ENCODE data around the gene NMNAT3.

NMNAT3 gene

DNA sequence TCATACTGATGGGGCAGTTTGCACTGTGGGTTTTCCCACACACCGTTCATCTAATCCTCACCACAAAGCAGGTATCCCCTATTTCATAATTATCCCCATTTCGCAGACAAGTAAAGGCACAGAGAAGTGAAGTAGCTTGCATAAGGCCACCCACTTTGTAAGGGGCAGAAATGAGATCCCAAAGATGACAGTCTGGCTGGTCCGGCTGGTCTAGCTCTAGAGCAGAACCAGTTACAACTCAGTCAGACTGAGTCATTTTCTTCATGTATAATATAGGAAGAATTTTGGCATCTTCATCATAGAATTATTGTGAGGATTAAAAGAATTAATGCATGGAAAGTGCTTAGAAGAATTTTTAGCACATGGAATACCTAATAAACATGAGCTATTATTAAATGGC is 148.8 kb downstream of the NMNAT3 start:
- Histone ChIP-seq H3K4me2 (ENCODE audit: low read length) (no peak overlapping the region), H3K9me3 (ENCODE audit: insufficient read depth, low read length) (no peaks in the 10 kb centered on the region), H3K9ac (ENCODE audit: low read length) (no peak overlapping the region), H3K27ac (ENCODE audit: low read length) (no peak overlapping the region), H3K4me3 (ENCODE audit: low read length) (no peak overlapping the region), H3K36me3 (replicated peaks; ENCODE audit: low read depth, low read length) (no peaks in the 10 kb centered on the region), H3K27me3 (ENCODE audit: low read depth, low read length) (no peaks in the 10 kb centered on the region), H3K4me1 (ENCODE audit: low read length) (no peaks in the 10 kb centered on the region), H3K79me2 (ENCODE audit: low read length) (no peaks in the 10 kb centered on the region), H2AFZ (ENCODE audit: low read depth, low read length) (no peak overlapping the region), H4K20me1 (ENCODE audit: insufficient read depth, low read length) (no peaks in the 10 kb centered on the region)
- TF ChIP-seq EZH2phosphoT487 (IDR thresholded peaks at IDR 0.05; ENCODE audit: low read depth), result no peak
- TF ChIP-seq, protein P1, sequence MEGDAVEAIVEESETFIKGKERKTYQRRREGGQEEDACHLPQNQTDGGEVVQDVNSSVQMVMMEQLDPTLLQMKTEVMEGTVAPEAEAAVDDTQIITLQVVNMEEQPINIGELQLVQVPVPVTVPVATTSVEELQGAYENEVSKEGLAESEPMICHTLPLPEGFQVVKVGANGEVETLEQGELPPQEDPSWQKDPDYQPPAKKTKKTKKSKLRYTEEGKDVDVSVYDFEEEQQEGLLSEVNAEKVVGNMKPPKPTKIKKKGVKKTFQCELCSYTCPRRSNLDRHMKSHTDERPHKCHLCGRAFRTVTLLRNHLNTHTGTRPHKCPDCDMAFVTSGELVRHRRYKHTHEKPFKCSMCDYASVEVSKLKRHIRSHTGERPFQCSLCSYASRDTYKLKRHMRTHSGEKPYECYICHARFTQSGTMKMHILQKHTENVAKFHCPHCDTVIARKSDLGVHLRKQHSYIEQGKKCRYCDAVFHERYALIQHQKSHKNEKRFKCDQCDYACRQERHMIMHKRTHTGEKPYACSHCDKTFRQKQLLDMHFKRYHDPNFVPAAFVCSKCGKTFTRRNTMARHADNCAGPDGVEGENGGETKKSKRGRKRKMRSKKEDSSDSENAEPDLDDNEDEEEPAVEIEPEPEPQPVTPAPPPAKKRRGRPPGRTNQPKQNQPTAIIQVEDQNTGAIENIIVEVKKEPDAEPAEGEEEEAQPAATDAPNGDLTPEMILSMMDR (IDR thresholded peaks at IDR 0.05; ENCODE audit: low read depth, low read length), result no peak

DNA sequence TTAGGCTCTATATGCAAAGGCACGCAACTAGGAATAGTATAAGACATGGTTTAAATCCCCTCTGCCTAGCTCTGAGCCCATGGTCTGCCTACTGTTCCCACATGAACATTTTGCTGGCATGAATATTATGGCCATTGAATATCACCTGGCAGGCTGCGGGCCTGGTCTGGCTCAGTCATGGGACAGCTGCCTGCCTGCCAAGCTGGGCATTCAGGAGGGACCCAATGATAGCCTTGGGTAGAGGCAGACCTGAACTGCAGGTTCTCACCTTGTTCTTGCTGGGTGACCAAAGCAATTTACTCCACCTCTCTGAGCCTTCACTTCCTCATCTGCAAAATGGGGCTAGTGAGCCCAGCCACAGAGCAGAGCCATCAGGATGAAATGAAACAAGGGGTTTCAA is 149.5 kb downstream of the NMNAT3 start:
- Histone ChIP-seq H3K27ac (ENCODE audit: low read length) (no peak overlapping the region), H2AFZ (ENCODE audit: low read depth, low read length) (no peak overlapping the region)

DNA sequence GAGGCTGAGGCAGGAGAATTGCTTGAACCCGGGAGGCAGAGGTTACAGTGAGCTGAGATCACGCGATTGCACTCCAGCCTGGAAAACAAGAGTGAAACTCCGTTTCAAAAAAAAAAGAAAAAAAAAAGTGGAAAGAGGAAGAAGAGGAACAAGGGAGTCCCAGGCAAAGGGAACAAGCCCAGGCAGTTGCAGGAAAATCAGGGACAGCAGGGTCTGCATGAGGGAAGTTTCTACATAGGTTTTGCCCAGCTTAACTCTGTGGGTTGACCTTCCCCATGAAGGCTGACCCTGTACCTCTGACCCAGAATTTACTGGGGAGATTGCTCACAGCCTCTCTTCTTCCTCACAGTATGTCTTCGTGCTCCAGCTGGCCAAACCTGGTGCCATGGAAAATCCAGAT is 150.5 kb downstream of the NMNAT3 start:
- no peaks in the 10 kb centered on the region for H3K79me2 ChIP-seq (ENCODE audit: low read length)
- H3K27ac ChIP-seq (ENCODE audit: low read length), result no peak overlapping the region
- H3K27me3 ChIP-seq (ENCODE audit: low read depth, low read length), result no peaks in the 10 kb centered on the region
- H3K4me2 ChIP-seq (ENCODE audit: low read length), result no peak overlapping the region
- no peaks in the 10 kb centered on the region for H3K36me3 ChIP-seq (replicated peaks; ENCODE audit: low read depth, low read length)
- no peak for TF ChIP-seq EZH2phosphoT487 (IDR thresholded peaks at IDR 0.05; ENCODE audit: low read depth)
- TF ChIP-seq, protein P1 (IDR thresholded peaks at IDR 0.05; ENCODE audit: low read depth, low read length), result no peak
- no peaks in the 10 kb centered on the region for H3K9me3 ChIP-seq (ENCODE audit: insufficient read depth, low read length)
- no peaks in the 10 kb centered on the region for H3K4me1 ChIP-seq (ENCODE audit: low read length)
- no peak overlapping the region for H3K4me3 ChIP-seq (ENCODE audit: low read length)
- H3K9ac ChIP-seq (ENCODE audit: low read length), result no peak overlapping the region
- H2AFZ ChIP-seq (ENCODE audit: low read depth, low read length), result no peak overlapping the region
- no peaks in the 10 kb centered on the region for H4K20me1 ChIP-seq (ENCODE audit: insufficient read depth, low read length)

More for the DNA sequence above, 149.5 kb downstream of the NMNAT3 start:
- TF ChIP-seq EZH2phosphoT487 (IDR thresholded peaks at IDR 0.05; ENCODE audit: low read depth), result no peak
- TF ChIP-seq, protein P1 (IDR thresholded peaks at IDR 0.05; ENCODE audit: low read depth, low read length), result no peak
- no peak overlapping the region for H3K4me2 ChIP-seq (ENCODE audit: low read length)
- no peaks in the 10 kb centered on the region for H3K79me2 ChIP-seq (ENCODE audit: low read length)
- no peak overlapping the region for H3K4me3 ChIP-seq (ENCODE audit: low read length)
- no peaks in the 10 kb centered on the region for H3K4me1 ChIP-seq (ENCODE audit: low read length)
- no peaks in the 10 kb centered on the region for H3K27me3 ChIP-seq (ENCODE audit: low read depth, low read length)
- no peaks in the 10 kb centered on the region for H3K9me3 ChIP-seq (ENCODE audit: insufficient read depth, low read length)
- no peaks in the 10 kb centered on the region for H3K36me3 ChIP-seq (replicated peaks; ENCODE audit: low read depth, low read length)
- no peak overlapping the region for H3K9ac ChIP-seq (ENCODE audit: low read length)
- H4K20me1 ChIP-seq (ENCODE audit: insufficient read depth, low read length), result no peaks in the 10 kb centered on the region

DNA sequence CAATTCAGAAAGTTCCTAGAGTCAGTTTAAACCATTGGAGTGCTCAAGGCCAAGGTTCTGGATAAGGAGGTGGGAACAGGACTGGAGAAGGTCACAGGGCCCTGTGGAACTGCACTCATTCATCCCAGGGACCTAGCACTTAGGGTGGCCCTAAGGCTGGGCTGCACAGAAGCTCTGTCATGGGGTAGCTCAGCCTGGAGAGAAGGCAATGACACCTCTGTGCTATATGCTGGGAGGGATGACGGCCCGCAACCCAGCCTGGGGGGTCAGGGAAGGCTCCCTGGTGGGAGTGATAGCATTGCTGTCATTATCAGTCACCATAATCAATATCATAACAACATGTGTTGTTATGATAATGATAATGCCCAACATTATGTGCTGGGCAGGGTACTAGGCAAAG is 151.6 kb downstream of the NMNAT3 start:
- Histone ChIP-seq H3K9me3 (ENCODE audit: insufficient read depth, low read length) (no peaks in the 10 kb centered on the region), H4K20me1 (ENCODE audit: insufficient read depth, low read length) (no peaks in the 10 kb centered on the region), H3K4me3 (ENCODE audit: low read length) (no peak overlapping the region), H3K27ac (ENCODE audit: low read length) (no peak overlapping the region), H3K9ac (ENCODE audit: low read length) (no peak overlapping the region), H3K4me2 (ENCODE audit: low read length) (no peak overlapping the region), H2AFZ (ENCODE audit: low read depth, low read length) (no peak overlapping the region), H3K4me1 (ENCODE audit: low read length) (no peaks in the 10 kb centered on the region), H3K27me3 (ENCODE audit: low read depth, low read length) (no peaks in the 10 kb centered on the region), H3K79me2 (ENCODE audit: low read length) (no peaks in the 10 kb centered on the region), H3K36me3 (replicated peaks; ENCODE audit: low read depth, low read length) (no peaks in the 10 kb centered on the region)
- TF ChIP-seq EZH2phosphoT487 (IDR thresholded peaks at IDR 0.05; ENCODE audit: low read depth), result no peak
- TF ChIP-seq, protein P1 (IDR thresholded peaks at IDR 0.05; ENCODE audit: low read depth, low read length), result no peak

All from OCI-LY3 (cell line).